Transverse colon (tissue), 4 donors: ENCODE results near the gene CELA2B. TPM values are rescaled to one million over a fixed set of nuclear protein-coding genes. Genes with fewer than 3 reads are reported as not detected.
"Not testable (repeated sequence)": the region's sequence is repeated elsewhere in the genome, so short reads cannot be mapped to it uniquely, and the experiment has no call there.

Experiments used
- DNase-seq: peaks from one replicate; pipeline ENCODE4 v3.0.0-alpha.2; 2019
- H3K27ac ChIP-seq, 4 donors: fragments of 200-600 bp; sonication (generic); 2 replicates each; pipeline ENCODE4 v1.5.1; 2016 to 2018; ENCODE audit warnings: inconsistent platforms in 4 of 4
- H3K27me3 ChIP-seq: fragments of 200-600 bp; sonication (generic); 2 replicates; pipeline ENCODE4 v1.5.1; 2017; ENCODE audit warnings: inconsistent platforms
- H3K36me3 ChIP-seq, 4 donors: fragments of 200-600 bp; sonication (generic); 2 replicates each; pipeline ENCODE4 v1.5.1; 2017 to 2019; ENCODE audit warnings: inconsistent platforms in 4 of 4
- H3K4me1 ChIP-seq, 4 donors: fragments of 200-600 bp; sonication (generic); 2 replicates each; pipeline ENCODE4 v1.5.1; 2017 to 2020; ENCODE audit warnings: inconsistent platforms in 4 of 4
- H3K4me3 ChIP-seq, 4 donors: fragments of 200-600 bp; sonication (generic); 1 replicate in 1 of 4; 2 replicates in 3 of 4; pipeline versions ENCODE4 v1.5.1 to v1.6.1; 2017 to 2019; ENCODE audit warnings: inconsistent platforms in 4 of 4
- H3K9me3 ChIP-seq, 2 donors: fragments of 200-600 bp; sonication (generic); 2 replicates each; pipeline ENCODE4 v1.5.1; 2017 to 2019; ENCODE audit warnings: inconsistent platforms in 2 of 2
- CTCF ChIP-seq, 5 experiments: fragments of 200-600 bp in 3 of 5; fragments of 450-650 bp in 2 of 5; sonication (generic) in 3 of 5; IDR thresholded peaks; 1 replicate in 2 of 5; 2 replicates in 3 of 5; pipeline ENCODE4 v1.5.1; 2016 to 2017; ENCODE audit warnings: antibody characterized with exemption in 5 of 5, inconsistent platforms in 3 of 5, mild to moderate bottlenecking in 2 of 5, moderate library complexity in 1 of 5
- EP300 ChIP-seq: sonication (generic); formaldehyde crosslinking; IDR thresholded peaks from one replicate; pipeline ENCODE4 v1.6.1; 2017; ENCODE audit warnings: antibody characterized with exemption, low read depth
- POLR2A ChIP-seq: fragments of 450-650 bp; IDR thresholded peaks from one replicate; pipeline ENCODE4 v1.6.1; 2016; ENCODE audit warnings: antibody characterized with exemption, mild to moderate bottlenecking, moderate library complexity
- POLR2AphosphoS5 ChIP-seq, 3 donors: sonication (generic); formaldehyde crosslinking; IDR thresholded peaks; one replicate each; pipeline ENCODE4 v1.6.1; 2016; ENCODE audit warnings: antibody characterized with exemption in 3 of 3
- WGBS, 2 donors: methylation state at CpG; one replicate each; pipeline ENCODE4 v1.1.5; 2018; ENCODE audit warnings: low coverage in 1 of 2; 5-methylcytosine and 5-hydroxymethylcytosine counted together
- in situ Hi-C, 4 donors: fragments of 200-750 bp; cut with MboI; loops; one replicate each; pipeline versions ENCODE4 v1.15.0 to v1.15.1; 2017; ENCODE audit warnings: low sequenced_read_pairs in 3 of 4, low pct_ligation_motif_present in 1 of 4, low pct_unique_long_range_greater_than_20kb in 1 of 4
- intact Hi-C: fragments of 100-400 bp; cut with DNase I; formaldehyde crosslinking; loops from one replicate; pipeline ENCODE4 v1.15.1; 2023; ENCODE audit warnings: low total_unique reads
- total RNA-seq, 4 donors: library from RNA; depleted of rRNA; stranded (reverse); fragments of >200 nt; gene quantifications; one replicate each; pipeline ENCODE4 v1.1.0, GENCODE V29; 2016

The CELA2B gene
- total RNA-seq = not detected

GRCh38 chr1:15475752-15476314 lies at the start of gene CELA2B:
CELA2B (plus strand) TSS chr1:15476104; CDS start chr1:15476126, 22 bp downstream.
- Histone ChIP-seq H3K27me3 (no peaks in the 10 kb centered on the region), H3K4me3 (no peak within 1 kb of the TSS), H3K9me3 (no peaks in the 10 kb centered on the region), H3K27ac (no peak within 1 kb of the TSS), H3K36me3 (no peaks in the 10 kb centered on the region), H3K4me1 (no peaks in the 10 kb centered on the region)
- intact Hi-C loops (no loop called here), in situ Hi-C loops (no loop called here)
- TF ChIP-seq POLR2AphosphoS5 (IDR thresholded peaks at IDR 0.05) (no peak), CTCF (IDR thresholded peaks at IDR 0.05) (no peak), EP300 (no peak)
- no peak for DNase-seq
- 72 to 93% methylated on average over 5 of the region's 5 CpGs for WGBS, 2 donors

GRCh38 chr1:15426492-15427279 lies 49.2 kb upstream of the CELA2B start:
- peak overlapping the region in 2 of 4 donors; percentile 3 to 7 for H3K4me3 ChIP-seq
- 69 to 70% methylated on average over 8 to 30 of the region's 30 CpGs for WGBS, 2 donors
- no peaks in the 10 kb centered on the region for H3K27me3 ChIP-seq
- H3K27ac ChIP-seq = peak overlapping the region; percentile 82 to 90 (median 84)
- no peak for TF ChIP-seq EP300
- TF ChIP-seq POLR2AphosphoS5 (IDR thresholded peaks at IDR 0.05) = peak in 1 of 3 donors; percentile 44
- TF ChIP-seq CTCF (IDR thresholded peaks at IDR 0.05) = peak; percentile 42 to 79 (median 55)
- peak; percentile 79 for DNase-seq
- peaks cover 38 to 72% (median 48%) of the 10 kb centered on the region in 4 donors for H3K4me1 ChIP-seq
- intact Hi-C loops = no loop called here
- in situ Hi-C loops = loop anchor here (5.0 to 25.0 kb wide), 3 partner anchors 89 to 289 kb away; no protein-coding TSS in a partner anchor
- H3K9me3 ChIP-seq = no peaks in the 10 kb centered on the region
- H3K36me3 ChIP-seq = peaks cover 0 to 6% (median 0%) of the 10 kb centered on the region in 4 donors

- Histone ChIP-seq H3K27ac (peak overlapping the region; percentile 82 to 90 (median 84)), H3K4me3 (peak overlapping the region in 2 of 4 donors; percentile 3 to 7), H3K9me3 (no peaks in the 10 kb centered on the region), H3K36me3 (peaks cover 0 to 6% (median 0%) of the 10 kb centered on the region in 4 donors), H3K27me3 (no peaks in the 10 kb centered on the region), H3K4me1 (peaks cover 36 to 71% (median 46%) of the 10 kb centered on the region in 4 donors)
- intact Hi-C loops (no loop called here), in situ Hi-C loops (loop anchor here (5.0 to 25.0 kb wide), 3 partner anchors 90 to 290 kb away; no protein-coding TSS in a partner anchor)
- no peak for DNase-seq
- TF ChIP-seq EP300 = no peak
- no peak for TF ChIP-seq POLR2A
- peak in 2 of 3 donors; percentile 31 to 42 for TF ChIP-seq POLR2AphosphoS5 (IDR thresholded peaks at IDR 0.05)
- peak in 1 of 5 experiments; percentile 20 for TF ChIP-seq CTCF (IDR thresholded peaks at IDR 0.05)
- 52% methylated on average over 5 of the region's 6 CpGs; no CpG with 5 or more reads in 1 of the 2 donors for WGBS, 2 donors
Measured at GRCh38 chr1:15427280-15427666, 48.6 kb upstream of the CELA2B start.

- in situ Hi-C loops = loop anchor here (5.0 to 25.0 kb wide), 3 partner anchors 91 to 291 kb away; no protein-coding TSS in a partner anchor
- DNase-seq, H3K9me3 ChIP-seq, intact Hi-C loops, H3K27me3 ChIP-seq, H3K36me3 ChIP-seq, H3K4me3 ChIP-seq: not testable (repeated sequence)
- Histone ChIP-seq H3K27ac (peak overlapping the region in 3 of 4 donors; percentile 83 to 90 (median 84)), H3K4me1 (peaks cover 28 to 65% (median 42%) of the 10 kb centered on the region in 4 donors)
- 92% methylated on average over 11 of the region's 11 CpGs; no CpG with 5 or more reads in 1 of the 2 donors for WGBS, 2 donors
Measured at GRCh38 chr1:15428252-15428651, 47.7 kb upstream of the CELA2B start.
